Measurements from ENCODE around the gene HECW1.
"Not testable (repeated sequence)": the region's sequence is repeated elsewhere in the genome, so short reads cannot be mapped to it uniquely, and the experiment has no call there.

The HECW1 gene

DNA sequence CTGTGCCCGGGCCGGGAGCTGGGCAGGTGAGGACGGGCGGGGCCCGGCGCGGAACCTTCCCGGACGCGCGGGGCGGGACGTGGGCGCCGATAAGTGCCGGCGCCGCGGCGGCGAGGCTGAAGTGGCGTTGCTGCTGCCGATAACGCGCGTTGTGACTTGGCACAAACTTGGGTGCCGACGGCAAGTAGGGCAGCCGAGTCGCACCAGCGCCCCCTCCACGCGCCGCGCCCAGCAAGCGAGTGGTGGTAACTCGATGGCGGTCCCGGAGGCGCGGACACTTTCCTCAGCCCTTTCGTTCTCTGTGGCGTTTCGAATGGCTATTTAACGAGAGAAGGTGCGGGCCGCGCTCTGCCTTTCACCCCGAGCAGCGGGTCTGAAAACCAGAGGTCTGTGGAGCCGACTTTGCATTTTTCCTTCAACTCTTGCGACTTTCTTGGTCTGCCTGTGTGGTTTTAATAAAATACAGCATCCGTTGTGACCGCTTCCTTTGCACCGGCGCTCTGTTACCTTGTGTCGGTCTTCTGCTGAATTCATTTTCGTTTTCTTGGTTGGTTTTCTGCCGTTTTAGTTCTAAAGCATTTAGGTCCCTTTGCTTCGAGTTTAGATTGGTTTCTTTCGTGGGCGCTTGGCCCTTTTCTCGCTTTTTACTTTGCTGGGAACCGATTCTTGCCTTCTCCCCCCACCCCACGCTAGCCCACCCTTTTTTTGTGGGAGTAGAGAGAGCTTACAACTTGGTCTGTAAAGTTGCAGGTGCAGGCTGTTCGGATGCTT, 471.2 kb downstream of the HECW1 start:
- DNase-seq (ENCODE audit: low spot score): peak; percentile 40

DNA sequence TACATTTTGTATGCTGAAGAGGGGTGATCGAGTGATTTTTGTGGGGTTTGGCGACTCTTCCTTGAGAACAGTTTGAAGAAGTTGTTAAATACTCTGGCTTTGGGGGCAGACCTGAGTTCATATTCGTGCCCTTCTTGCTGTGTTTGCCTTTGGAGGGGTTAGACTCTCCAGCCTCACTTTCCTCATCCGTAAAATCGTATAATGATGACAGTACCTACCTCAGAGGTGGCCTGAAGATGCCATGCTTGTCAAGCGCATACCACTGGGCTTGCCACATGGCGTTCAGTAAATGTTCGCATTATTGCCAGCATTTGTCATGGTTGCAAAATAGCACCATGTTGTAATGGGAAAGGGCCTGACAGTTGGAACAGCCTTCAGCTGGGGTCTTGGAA, 471.7 kb downstream of the HECW1 start:
- DNase-seq (ENCODE audit: low spot score): peak; percentile 36

DNA sequence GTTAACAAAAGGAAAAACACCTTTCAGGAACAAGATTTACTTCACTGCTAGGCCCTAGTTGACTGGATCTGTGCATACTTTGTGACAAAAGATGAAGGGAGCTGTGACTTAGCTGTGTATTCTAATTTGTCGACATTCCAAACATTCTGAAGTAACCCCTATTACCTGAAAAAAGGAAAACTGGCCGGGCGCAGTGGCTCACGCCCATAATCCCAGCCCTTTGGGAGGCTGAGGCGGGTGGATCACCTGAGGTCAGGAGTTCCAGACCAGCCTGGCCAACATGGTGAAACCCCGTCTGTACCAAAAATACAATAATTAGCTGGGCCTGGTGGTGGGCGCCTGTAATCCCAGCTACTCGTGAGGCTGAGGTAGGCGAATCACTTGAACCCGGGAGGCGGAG, 472.3 kb downstream of the HECW1 start:
- DNase-seq (ENCODE audit: low spot score): not testable (repeated sequence)

DNA sequence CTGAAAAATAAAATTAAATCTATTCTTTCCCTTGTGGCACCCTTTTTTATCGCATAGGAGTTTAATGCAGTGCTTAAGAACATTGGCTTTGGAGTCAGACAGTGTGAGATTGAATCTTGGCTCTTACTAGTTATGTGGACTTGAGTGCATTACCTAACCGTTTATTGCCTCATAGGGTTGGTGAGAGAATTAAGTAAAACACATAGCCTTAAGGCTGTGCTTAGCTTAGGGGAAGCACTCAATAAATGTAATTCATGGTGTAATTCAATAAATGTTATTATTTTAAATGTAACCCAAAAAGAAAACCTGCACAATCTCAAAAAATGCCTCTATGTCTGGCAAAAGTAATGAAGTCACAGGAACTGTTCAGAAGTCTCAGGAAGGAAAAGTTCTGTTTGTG, 473.1 kb downstream of the HECW1 start:
- DNase-seq (ENCODE audit: low spot score): no peak

- no peak for DNase-seq (ENCODE audit: low spot score)
These were observed 473.9 kb downstream of the HECW1 start for GRCh38 chr7:43586251-43586900.

- DNase-seq (ENCODE audit: low spot score): no peak
These were observed 476.2 kb downstream of the HECW1 start for GRCh38 chr7:43588477-43589132.

DNA sequence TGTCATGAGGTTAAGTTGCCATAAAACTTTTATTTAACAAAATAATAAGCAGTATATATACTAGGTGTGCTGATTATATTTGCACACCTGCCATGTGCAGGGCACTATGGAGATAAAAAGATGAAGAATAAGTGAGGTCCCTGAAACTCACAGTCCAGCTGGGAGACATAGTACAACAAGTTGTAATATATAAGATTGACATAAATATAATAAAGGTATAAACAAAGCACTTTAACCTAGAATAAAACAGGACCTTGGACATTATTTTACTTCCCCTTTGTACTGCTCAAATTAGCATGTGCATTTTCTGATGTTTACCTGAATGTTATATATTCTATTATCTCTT, 476.7 kb downstream of the HECW1 start:
- DNase-seq (ENCODE audit: low spot score): no peak

GRCh38 chr7:43589728-43590127, 477.3 kb downstream of the HECW1 start:
- DNase-seq (ENCODE audit: low spot score): no peak

DNA sequence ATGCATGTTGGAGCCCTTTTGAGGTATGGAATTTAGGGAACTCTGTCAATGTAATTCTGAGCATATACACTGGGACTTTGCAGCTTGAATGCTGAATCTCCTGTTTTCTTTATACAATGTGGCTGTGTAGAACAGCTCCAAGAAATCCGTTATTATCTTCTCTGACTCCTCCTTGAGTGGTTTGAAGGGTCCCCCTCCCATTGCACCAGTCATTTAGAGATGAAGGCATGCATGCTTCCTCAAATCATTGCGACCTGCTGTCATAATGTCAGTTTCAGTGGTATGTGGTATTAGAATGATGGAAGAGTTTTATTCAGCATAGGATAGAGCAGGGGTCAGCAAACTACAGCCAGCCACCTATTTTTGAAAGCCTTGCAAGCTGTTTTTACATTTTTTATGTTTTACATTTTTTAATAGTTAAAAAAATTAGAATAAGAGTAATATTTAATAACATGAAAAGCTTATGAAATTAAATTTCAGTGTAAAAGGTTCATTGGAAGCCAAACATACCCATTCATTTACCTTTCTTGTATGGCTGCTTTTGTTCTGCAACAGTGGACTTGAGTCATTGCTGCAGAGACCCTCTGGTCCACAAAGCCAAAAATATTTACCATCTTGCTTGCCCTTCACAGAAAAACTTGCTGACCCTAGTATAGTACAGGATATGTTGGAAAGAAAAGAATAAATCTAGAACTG, 478.6 kb downstream of the HECW1 start:
- no peak for DNase-seq (ENCODE audit: low spot score)

DNA sequence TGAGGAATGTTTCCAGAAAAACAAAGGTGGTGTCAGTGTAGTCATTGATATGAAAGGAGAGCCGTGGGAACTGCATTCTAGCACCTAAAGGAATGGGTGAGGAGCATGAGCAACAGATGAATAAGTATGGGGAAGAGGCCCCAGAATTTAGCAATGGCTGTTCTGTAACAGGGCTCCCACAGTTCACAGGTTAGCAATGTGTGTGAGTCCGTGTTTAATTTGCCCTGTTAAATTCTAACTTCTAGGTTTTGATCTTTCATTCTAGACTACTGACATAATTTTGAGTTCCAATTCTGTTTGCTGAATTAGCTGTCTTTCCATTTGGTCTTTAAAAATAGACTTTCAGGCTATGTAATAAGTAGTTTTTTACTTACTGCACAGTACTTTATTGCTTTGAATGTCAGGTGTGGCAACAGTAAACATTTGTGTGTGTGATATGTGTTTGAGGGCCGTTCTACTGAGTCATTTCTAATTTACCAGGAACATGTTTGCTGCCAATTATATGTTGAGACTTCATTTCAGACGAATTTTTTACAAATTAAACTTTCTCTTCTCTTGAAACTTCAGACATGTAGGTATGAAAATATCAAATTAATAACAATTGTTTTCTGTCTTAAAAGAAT, 479.2 kb downstream of the HECW1 start:
- DNase-seq (ENCODE audit: low spot score): no peak

DNA sequence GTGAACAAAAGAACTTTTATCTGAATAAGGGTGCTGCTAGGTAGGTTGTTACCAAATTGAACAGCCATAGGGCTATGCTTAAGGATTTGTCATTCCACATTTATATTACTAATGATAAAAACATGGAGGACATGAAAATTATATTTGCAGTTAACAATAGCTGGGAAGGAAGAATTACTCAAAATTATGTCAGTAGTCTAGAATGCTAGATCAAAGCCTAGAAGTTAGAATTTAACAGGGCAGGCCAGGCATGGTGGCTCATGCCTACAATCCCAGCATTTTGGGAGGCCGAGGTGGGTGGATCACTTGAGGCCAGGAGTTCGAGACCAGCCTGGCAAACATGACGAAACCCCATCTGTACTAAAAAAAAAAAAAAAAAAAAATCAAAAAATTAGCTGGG, 479.9 kb downstream of the HECW1 start:
- DNase-seq (ENCODE audit: low spot score): no peak

DNA sequence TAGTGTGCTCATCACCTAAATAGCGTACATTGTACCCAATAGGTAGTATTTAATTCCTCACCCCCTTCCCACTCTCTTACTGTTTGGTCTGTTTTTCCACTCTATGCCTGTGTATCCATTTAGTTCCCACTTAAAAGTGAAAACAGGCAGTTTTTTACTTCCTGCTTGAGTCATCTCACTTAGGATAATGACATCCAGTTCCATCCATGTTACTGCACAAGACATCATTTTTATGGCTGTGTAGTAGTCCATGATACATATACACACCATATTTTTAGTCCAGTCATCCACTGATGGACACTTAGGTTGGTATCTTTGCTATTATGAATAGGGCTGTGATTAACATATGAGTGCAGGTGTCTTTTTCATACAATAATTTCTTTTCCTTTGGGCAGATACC, 480.6 kb downstream of the HECW1 start:
- DNase-seq (ENCODE audit: low spot score): no peak

DNA sequence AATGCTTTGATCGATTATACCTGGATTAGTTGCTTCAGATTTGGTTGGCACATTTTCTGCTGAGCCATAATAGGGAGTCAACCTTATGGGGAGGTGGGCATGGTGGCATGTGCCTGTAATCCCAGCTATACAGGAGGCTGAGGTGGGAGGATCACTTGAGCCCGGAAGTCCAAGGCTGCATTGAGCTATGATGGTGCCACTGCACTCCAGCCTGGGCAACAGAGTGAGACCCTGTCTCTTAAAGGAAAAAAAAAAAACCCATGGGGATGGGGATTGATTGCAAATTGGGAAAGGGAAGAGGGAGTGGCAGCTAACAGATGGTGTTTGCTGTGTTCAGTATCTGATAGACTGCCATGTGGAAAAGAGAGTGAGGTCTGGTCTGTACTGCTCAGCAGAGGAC, 481.6 kb downstream of the HECW1 start:
- DNase-seq (ENCODE audit: low spot score): no peak

GRCh38 chr7:43596426-43596825, 484.0 kb downstream of the HECW1 start:
- DNase-seq (ENCODE audit: low spot score): not testable (repeated sequence)

- no peak for DNase-seq (ENCODE audit: low spot score)
These were observed 487.6 kb downstream of the HECW1 start for GRCh38 chr7:43600056-43600455.

- DNase-seq (ENCODE audit: low spot score): no peak
These were observed 489.8 kb downstream of the HECW1 start for GRCh38 chr7:43602256-43602655.

DNA sequence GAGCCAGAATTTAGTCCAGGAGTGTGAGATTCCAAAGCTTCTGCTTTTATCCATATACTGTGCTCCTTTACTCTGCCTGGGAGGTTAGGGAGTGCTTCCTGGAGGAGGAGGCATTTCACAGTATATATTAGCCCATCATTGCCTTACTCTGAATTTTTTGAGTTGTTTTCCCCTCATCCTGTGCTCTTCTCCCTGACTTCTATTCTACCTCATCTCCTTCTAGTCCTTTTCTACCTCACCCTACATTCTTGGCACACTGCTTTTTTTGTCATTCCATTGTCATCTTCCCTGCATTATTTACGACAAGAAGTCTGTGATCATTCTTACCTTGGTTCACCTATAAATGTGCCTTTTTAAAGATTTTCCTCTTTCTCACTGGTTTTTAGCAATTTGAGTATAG, 491.8 kb downstream of the HECW1 start:
- no peak for DNase-seq (ENCODE audit: low spot score)

GRCh38 chr7:43609097-43609496, 496.6 kb downstream of the HECW1 start:
- no peak for DNase-seq (ENCODE audit: low spot score)

GRCh38 chr7:43612128-43612527, 499.7 kb downstream of the HECW1 start:
- no peak for DNase-seq (ENCODE audit: low spot score)

DNA sequence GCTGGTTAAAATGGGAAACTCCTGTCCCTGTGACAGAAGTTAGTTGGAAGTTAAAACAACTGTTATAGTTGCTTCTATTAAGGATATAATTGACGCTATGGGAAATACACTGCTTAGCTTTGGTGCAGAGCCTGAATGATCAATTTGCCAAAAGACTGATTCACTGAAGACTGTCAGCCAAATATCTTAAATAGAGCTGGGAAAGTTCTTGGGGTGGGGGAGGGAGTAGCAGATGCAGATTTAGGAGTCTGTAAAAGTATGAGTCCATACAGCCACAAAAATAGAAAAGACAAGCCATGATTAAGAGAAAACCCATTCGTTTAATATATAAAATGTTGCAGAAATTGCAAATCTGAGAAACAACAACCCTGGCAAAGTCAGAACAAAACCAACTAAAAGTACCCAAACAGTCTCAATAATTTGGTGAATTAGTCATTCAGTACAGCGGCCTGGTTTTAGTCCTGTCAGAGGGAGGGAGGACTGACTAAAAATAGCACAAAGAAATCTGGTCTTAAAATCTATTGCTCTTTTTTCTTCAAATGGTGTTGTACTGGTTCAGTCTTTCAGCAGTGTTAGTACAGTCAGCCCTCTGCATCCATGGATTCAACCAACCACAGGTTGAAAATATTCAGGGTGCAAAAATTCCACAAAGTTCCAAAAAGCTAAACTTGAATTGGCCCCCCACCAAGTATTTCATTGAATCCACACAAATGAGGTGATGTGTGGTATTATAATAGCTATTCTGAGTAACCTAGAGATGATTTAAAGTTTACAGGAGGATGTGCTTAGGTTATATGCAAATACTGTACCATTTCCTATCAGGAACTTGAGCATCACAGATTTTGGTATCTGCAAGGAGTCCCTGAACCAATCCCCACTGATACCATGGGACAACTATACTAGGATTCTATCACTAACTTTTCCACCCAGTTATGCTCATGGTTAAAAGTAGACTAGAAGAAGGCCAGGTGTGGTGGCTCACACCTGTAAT, 500.4 kb downstream of the HECW1 start:
- DNase-seq (ENCODE audit: low spot score): no peak

Data from kidney capillary endothelial cell (primary cell).